HEK293 (cell line): ENCODE results near the gene EXOC3.

Experiments used
- CTCF ChIA-PET: fragments of 350-600 bp; formaldehyde crosslinking; extraction: SDS; loops from one replicate; lab custom pipeline; 2021; ENCODE audit warnings: antibody characterized with exemption; lab: Yijun Ruan, JAX
- POLR2A ChIA-PET: fragments of 300-600 bp; formaldehyde crosslinking; extraction: SDS; loops from one replicate; lab custom pipeline; 2020; ENCODE audit warnings: antibody characterized with exemption, inconsistent platforms; lab: Yijun Ruan, JAX
- H3K27ac ChIP-seq: fragments of 200-500 bp; sonication (Bioruptor generic); 2 replicates; pipeline ENCODE4 v1.5.1; 2014; ENCODE audit warnings: low read depth, low read length, control low read depth, inconsistent platforms; ENCODE audit errors: extremely low read depth
- H3K36me3 ChIP-seq, 2 experiments: fragments of 200-500 bp in 1 of 2; sonication (Bioruptor generic) in 1 of 2; 1 replicate in 1 of 2; 2 replicates in 1 of 2; pipeline ENCODE4 v1.5.1; 2014 to 2017; ENCODE audit warnings: inconsistent platforms in 2 of 2, low read length in 2 of 2; ENCODE audit not compliant: control insufficient read depth in 2 of 2, insufficient read depth in 1 of 2
- H3K4me1 ChIP-seq: fragments of 200-500 bp; sonication (Bioruptor generic); 2 replicates; pipeline ENCODE4 v1.5.1; 2014; ENCODE audit warnings: mild to moderate bottlenecking, low read length, inconsistent platforms; ENCODE audit not compliant: control insufficient read depth, insufficient read depth
- H3K4me3 ChIP-seq: 2 replicates; pipeline ENCODE4 v1.5.1; 2011; ENCODE audit warnings: low read depth, mild to moderate bottlenecking, control low read depth, low read length, moderate library complexity
- H3K9me3 ChIP-seq: fragments of 200-500 bp; sonication (Bioruptor generic); 2 replicates; pipeline ENCODE4 v1.5.1; 2014; ENCODE audit warnings: low read depth, low read length, inconsistent platforms; ENCODE audit not compliant: control insufficient read depth, insufficient read depth
- GLIS1 ChIP-seq: fragments of 450-650 bp; formaldehyde crosslinking; IDR thresholded peaks from 2 replicates; pipeline ENCODE4 v1.5.1; 2016; ENCODE audit warnings: missing biosample characterization, missing genetic modification characterization
- GLIS2 ChIP-seq: fragments of 450-650 bp; formaldehyde crosslinking; IDR thresholded peaks from 2 replicates; pipeline ENCODE4 v1.5.1; 2016; ENCODE audit warnings: missing biosample characterization, missing genetic modification characterization
- IKZF3 ChIP-seq: fragments of 450-650 bp; IDR thresholded peaks from 2 replicates; pipeline ENCODE4 v1.5.0; 2018; ENCODE audit warnings: missing biosample characterization, mild to moderate bottlenecking, missing genetic modification characterization, moderate library complexity
- SP2 ChIP-seq: fragments of 450-650 bp; formaldehyde crosslinking; IDR thresholded peaks from 2 replicates; pipeline ENCODE4 v1.5.1; 2016; ENCODE audit warnings: missing biosample characterization, missing genetic modification characterization
- WT1 ChIP-seq: fragments of 450-650 bp; formaldehyde crosslinking; IDR thresholded peaks from 2 replicates; pipeline ENCODE4 v1.5.1; 2016; ENCODE audit warnings: missing biosample characterization, missing genetic modification characterization
- ZIC2 ChIP-seq: fragments of 450-650 bp; formaldehyde crosslinking; IDR thresholded peaks from 2 replicates; pipeline ENCODE4 v1.5.1; 2016; ENCODE audit warnings: missing biosample characterization, missing genetic modification characterization
- ZNF239 ChIP-seq: fragments of 450-650 bp; formaldehyde crosslinking; IDR thresholded peaks from 2 replicates; pipeline ENCODE4 v1.5.1; 2016; ENCODE audit warnings: missing biosample characterization, missing genetic modification characterization
- ZNF324 ChIP-seq: fragments of 450-650 bp; formaldehyde crosslinking; IDR thresholded peaks from 2 replicates; pipeline ENCODE4 v1.5.1; 2016; ENCODE audit warnings: missing biosample characterization, missing genetic modification characterization
- ZNF335 ChIP-seq: fragments of 450-650 bp; formaldehyde crosslinking; conservative IDR thresholded peaks from 2 replicates; pipeline ENCODE4 v1.5.1; 2016; ENCODE audit warnings: missing biosample characterization, missing genetic modification characterization
- ZNF416 ChIP-seq: fragments of 450-650 bp; formaldehyde crosslinking; IDR thresholded peaks from 2 replicates; pipeline ENCODE4 v1.5.1; 2016; ENCODE audit warnings: missing biosample characterization, missing genetic modification characterization
- ZNF423 ChIP-seq: fragments of 450-650 bp; formaldehyde crosslinking; IDR thresholded peaks from 2 replicates; pipeline ENCODE4 v1.5.1; 2016; ENCODE audit warnings: missing biosample characterization, missing genetic modification characterization
- ZNF433 ChIP-seq: fragments of 450-650 bp; formaldehyde crosslinking; IDR thresholded peaks from 2 replicates; pipeline ENCODE4 v1.5.1; 2016; ENCODE audit warnings: missing biosample characterization, missing genetic modification characterization, low read depth
- ZNF600 ChIP-seq: fragments of 450-650 bp; formaldehyde crosslinking; IDR thresholded peaks from 2 replicates; pipeline ENCODE4 v1.5.1; 2016; ENCODE audit warnings: missing biosample characterization, missing genetic modification characterization
- ZNF837 ChIP-seq: fragments of 450-650 bp; formaldehyde crosslinking; IDR thresholded peaks from 2 replicates; pipeline ENCODE4 v1.5.1; 2016; ENCODE audit warnings: missing biosample characterization, missing genetic modification characterization
- ZSCAN30 ChIP-seq: fragments of 450-650 bp; IDR thresholded peaks from 2 replicates; pipeline ENCODE4 v1.5.1; 2018; ENCODE audit warnings: missing biosample characterization, mild to moderate bottlenecking, missing genetic modification characterization, moderate library complexity
- TF ChIP-seq, protein P1 (sequence below): fragments of 450-650 bp; formaldehyde crosslinking; IDR thresholded peaks from 2 replicates; pipeline ENCODE4 v1.5.1; 2017; ENCODE audit warnings: missing biosample characterization, missing genetic modification characterization
- TF ChIP-seq, protein P2 (sequence below): fragments of 450-650 bp; formaldehyde crosslinking; IDR thresholded peaks from 2 replicates; pipeline ENCODE4 v1.5.1; 2017; ENCODE audit warnings: missing biosample characterization, missing genetic modification characterization
- TF ChIP-seq, protein P3 (sequence below): fragments of 450-650 bp; formaldehyde crosslinking; IDR thresholded peaks from 2 replicates; pipeline ENCODE4 v1.5.1; 2016; ENCODE audit warnings: missing biosample characterization, missing genetic modification characterization
- TF ChIP-seq, protein P4 (sequence below): fragments of 450-650 bp; formaldehyde crosslinking; IDR thresholded peaks from 2 replicates; pipeline ENCODE4 v1.5.1; 2017; ENCODE audit warnings: missing biosample characterization, missing genetic modification characterization
- TF ChIP-seq, protein P5 (sequence below): fragments of 450-650 bp; formaldehyde crosslinking; IDR thresholded peaks from 2 replicates; pipeline ENCODE4 v1.5.1; 2017; ENCODE audit warnings: missing biosample characterization, missing genetic modification characterization

Gene EXOC3

DNA sequence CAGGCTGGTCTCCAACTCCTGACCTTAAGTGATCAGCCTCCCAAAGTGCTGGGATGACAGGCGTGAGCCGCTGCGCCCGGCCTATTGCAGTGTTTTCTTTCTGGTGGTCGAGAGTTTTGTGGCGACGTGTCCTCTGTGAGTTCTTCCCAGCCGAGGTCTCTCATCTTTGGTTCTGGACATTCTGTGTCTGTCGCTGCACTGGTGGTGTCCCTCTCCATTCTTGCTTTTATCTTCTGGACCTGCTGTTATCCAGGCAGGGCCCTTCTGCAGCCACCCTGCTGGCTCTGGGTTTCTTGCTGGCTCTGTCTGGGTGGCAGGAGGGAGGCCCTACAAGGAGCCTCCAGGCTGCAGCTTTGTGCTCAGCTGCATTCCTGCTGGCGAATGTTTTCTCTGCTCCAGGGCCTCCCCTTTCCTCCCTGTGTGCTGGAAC is 49.1 kb upstream of the EXOC3 start:
- POLR2A ChIA-PET: no interaction called here
- H3K4me3 ChIP-seq: no peak overlapping the region
- peaks cover 2% of the 10 kb centered on the region; the same call in 1 of the 2 replicates for H3K4me1 ChIP-seq
- no peaks in the 10 kb centered on the region for H3K9me3 ChIP-seq
- TF ChIP-seq, protein P1, sequence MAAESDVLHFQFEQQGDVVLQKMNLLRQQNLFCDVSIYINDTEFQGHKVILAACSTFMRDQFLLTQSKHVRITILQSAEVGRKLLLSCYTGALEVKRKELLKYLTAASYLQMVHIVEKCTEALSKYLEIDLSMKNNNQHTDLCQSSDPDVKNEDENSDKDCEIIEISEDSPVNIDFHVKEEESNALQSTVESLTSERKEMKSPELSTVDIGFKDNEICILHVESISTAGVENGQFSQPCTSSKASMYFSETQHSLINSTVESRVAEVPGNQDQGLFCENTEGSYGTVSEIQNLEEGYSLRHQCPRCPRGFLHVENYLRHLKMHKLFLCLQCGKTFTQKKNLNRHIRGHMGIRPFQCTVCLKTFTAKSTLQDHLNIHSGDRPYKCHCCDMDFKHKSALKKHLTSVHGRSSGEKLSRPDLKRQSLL: 0 out of 2 replicates have a peak, but pooled peaks have one; percentile 19
- no peak for TF ChIP-seq ZNF416 (tag by site-specific recombination)
- TF ChIP-seq, protein P2, sequence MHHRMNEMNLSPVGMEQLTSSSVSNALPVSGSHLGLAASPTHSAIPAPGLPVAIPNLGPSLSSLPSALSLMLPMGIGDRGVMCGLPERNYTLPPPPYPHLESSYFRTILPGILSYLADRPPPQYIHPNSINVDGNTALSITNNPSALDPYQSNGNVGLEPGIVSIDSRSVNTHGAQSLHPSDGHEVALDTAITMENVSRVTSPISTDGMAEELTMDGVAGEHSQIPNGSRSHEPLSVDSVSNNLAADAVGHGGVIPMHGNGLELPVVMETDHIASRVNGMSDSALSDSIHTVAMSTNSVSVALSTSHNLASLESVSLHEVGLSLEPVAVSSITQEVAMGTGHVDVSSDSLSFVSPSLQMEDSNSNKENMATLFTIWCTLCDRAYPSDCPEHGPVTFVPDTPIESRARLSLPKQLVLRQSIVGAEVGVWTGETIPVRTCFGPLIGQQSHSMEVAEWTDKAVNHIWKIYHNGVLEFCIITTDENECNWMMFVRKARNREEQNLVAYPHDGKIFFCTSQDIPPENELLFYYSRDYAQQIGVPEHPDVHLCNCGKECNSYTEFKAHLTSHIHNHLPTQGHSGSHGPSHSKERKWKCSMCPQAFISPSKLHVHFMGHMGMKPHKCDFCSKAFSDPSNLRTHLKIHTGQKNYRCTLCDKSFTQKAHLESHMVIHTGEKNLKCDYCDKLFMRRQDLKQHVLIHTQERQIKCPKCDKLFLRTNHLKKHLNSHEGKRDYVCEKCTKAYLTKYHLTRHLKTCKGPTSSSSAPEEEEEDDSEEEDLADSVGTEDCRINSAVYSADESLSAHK (tag by site-specific recombination): no peak
- no peak for TF ChIP-seq ZNF837 (tag by site-specific recombination)
- no peak for TF ChIP-seq ZNF423
- 0 out of 2 replicates have a peak, but pooled peaks have one; percentile 1 for TF ChIP-seq SP2 (tag by site-specific recombination)
- no peak for TF ChIP-seq ZSCAN30 (tag by site-specific recombination)
- TF ChIP-seq ZNF324 (tag by site-specific recombination): no peak
- TF ChIP-seq, protein P3, sequence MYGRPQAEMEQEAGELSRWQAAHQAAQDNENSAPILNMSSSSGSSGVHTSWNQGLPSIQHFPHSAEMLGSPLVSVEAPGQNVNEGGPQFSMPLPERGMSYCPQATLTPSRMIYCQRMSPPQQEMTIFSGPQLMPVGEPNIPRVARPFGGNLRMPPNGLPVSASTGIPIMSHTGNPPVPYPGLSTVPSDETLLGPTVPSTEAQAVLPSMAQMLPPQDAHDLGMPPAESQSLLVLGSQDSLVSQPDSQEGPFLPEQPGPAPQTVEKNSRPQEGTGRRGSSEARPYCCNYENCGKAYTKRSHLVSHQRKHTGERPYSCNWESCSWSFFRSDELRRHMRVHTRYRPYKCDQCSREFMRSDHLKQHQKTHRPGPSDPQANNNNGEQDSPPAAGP (tag by site-specific recombination): no peak
- no peak for TF ChIP-seq ZNF433
- peak; percentile 11; the same call in 1 of the 2 replicates for TF ChIP-seq WT1 (tag by site-specific recombination)
- TF ChIP-seq, protein P4, sequence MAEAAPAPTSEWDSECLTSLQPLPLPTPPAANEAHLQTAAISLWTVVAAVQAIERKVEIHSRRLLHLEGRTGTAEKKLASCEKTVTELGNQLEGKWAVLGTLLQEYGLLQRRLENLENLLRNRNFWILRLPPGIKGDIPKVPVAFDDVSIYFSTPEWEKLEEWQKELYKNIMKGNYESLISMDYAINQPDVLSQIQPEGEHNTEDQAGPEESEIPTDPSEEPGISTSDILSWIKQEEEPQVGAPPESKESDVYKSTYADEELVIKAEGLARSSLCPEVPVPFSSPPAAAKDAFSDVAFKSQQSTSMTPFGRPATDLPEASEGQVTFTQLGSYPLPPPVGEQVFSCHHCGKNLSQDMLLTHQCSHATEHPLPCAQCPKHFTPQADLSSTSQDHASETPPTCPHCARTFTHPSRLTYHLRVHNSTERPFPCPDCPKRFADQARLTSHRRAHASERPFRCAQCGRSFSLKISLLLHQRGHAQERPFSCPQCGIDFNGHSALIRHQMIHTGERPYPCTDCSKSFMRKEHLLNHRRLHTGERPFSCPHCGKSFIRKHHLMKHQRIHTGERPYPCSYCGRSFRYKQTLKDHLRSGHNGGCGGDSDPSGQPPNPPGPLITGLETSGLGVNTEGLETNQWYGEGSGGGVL (tag by site-specific recombination): no peak
- no peak for TF ChIP-seq ZNF239
- TF ChIP-seq ZIC2 (tag by site-specific recombination): peak; percentile 63
- TF ChIP-seq ZNF335 (tag by site-specific recombination): peak; percentile 50; the same call in 1 of the 2 replicates
- no peaks in the 10 kb centered on the region for H3K36me3 ChIP-seq
- H3K27ac ChIP-seq: no peak overlapping the region
- CTCF ChIA-PET: no interaction called here

DNA sequence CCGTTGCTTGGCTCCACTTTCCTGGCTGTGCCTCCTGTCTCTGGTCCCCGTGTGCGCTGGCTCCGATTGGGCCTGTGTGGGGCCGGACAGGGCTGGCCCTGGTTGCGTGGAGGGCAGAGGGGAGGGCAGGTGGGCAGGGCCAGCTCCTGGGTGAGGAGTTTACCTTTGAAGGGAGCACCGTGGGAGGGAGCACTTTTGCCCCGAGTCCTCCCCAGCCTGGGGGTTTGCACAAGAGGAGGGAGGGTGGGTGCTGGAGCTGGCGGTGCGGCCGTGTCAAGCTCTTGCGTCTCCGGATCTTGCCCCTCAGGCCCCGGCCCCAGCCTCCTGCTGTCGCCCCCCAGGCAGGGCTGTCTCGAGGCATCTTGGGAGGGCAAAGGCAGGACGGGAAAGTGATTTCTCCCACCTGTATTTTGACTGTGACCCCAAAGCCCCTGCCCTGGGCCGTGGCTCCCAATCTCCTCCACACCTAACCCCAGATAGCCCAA is 48.3 kb upstream of the EXOC3 start:
- H3K36me3 ChIP-seq: no peaks in the 10 kb centered on the region
- H3K27ac ChIP-seq: no peak overlapping the region
- H3K9me3 ChIP-seq: no peaks in the 10 kb centered on the region
- H3K4me1 ChIP-seq: peaks cover 10% of the 10 kb centered on the region
- POLR2A ChIA-PET: no interaction called here
- CTCF ChIA-PET: interaction anchor here (0.6 kb wide), 1 partner anchor 37 kb away, joined by 7 read pairs; no protein-coding TSS in a partner anchor
- TF ChIP-seq ZNF600 (tag by site-specific recombination): peak; percentile 20; the same call in 1 of the 2 replicates
- TF ChIP-seq SP2 (tag by site-specific recombination): 0 out of 2 replicates have a peak, but pooled peaks have one; percentile 8
- TF ChIP-seq, protein P5, sequence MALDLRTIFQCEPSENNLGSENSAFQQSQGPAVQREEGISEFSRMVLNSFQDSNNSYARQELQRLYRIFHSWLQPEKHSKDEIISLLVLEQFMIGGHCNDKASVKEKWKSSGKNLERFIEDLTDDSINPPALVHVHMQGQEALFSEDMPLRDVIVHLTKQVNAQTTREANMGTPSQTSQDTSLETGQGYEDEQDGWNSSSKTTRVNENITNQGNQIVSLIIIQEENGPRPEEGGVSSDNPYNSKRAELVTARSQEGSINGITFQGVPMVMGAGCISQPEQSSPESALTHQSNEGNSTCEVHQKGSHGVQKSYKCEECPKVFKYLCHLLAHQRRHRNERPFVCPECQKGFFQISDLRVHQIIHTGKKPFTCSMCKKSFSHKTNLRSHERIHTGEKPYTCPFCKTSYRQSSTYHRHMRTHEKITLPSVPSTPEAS (tag by site-specific recombination): no peak
- no peak for TF ChIP-seq IKZF3 (tag by site-specific recombination)
- peak; percentile 17; the same call in 1 of the 2 replicates for TF ChIP-seq GLIS1 (tag by site-specific recombination)
- TF ChIP-seq GLIS2 (tag by site-specific recombination): peak; percentile 46
- H3K4me3 ChIP-seq: no peak overlapping the region
